Measurements from ENCODE around the gene CHST13. TPM values are rescaled to one million over a fixed set of nuclear protein-coding genes. Genes with fewer than 3 reads are reported as not detected.
"Not testable (repeated sequence)": the region's sequence is repeated elsewhere in the genome, so short reads cannot be mapped to it uniquely, and the experiment has no call there.

CHST13 gene
- total RNA-seq, 4 donors from 2014 or later = 0.32 TPM; not detected in 3

DNA sequence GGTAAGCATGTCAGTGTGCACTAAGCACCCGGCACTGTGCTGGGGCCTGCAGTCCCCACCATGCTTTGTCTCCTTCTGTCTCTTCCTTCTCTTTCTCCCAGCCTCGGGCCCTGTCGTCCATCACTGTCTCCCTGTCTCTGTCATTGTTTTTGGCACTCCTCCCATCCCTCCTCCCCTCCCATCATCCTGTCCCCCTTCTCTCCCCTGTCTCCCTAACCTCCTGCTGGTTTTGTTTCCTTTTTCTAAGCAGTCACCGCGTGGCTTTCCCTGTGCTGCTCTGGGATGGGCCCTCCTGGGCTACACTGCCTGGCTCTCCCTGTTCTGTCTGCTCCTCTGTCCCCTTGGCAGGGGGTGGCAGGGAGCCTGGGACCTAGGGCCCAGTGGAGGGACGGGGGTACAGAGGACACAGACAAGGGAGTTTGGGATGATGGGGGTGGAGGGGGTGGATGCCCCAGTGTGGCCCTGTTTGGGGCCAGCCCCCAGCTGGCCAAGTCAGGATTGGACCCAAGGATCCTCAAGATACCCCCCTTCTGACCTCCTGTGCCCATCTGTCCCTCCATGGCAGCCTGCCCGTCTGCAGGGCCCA, 5.7 kb downstream of the CHST13 start:
- no peak for DNase-seq (ENCODE audit: low spot score in 2 of 2)
- no peak overlapping the region for H3K4me3 ChIP-seq (ENCODE audit: low read depth, poor library complexity, severe bottlenecking)
- intact Hi-C loops (cut with DNase I; ENCODE audit: low total_unique reads) = loop anchor here (10.0 kb wide), 1 partner anchor 1015 kb away; no protein-coding TSS in a partner anchor
- TF ChIP-seq POLR2A (IDR thresholded peaks at IDR 0.05) (no peak), CTCF (IDR thresholded peaks at IDR 0.05) (no peak)
- WGBS, 2 donors = 72 to 77% methylated on average over 6 of the region's 7 CpGs

- no peak for DNase-seq (ENCODE audit: low spot score in 2 of 2)
Measured at GRCh38 chr3:126530171-126531050, 6.5 kb downstream of the CHST13 start.

GRCh38 chr3:126531051-126531330, 7.0 kb downstream of the CHST13 start:
- 89 to 90% methylated on average over 6 of the region's 6 CpGs for WGBS, 2 donors

More at GRCh38 chr3:126530171-126531050, 6.5 kb downstream of the CHST13 start:
- intact Hi-C loops (cut with DNase I; ENCODE audit: low total_unique reads) = no loop called here
- 67 to 78% methylated on average over 16 of the region's 18 CpGs for WGBS, 2 donors
- H3K4me3 ChIP-seq (ENCODE audit: low read depth, poor library complexity, severe bottlenecking) = no peak overlapping the region
- TF ChIP-seq POLR2A (IDR thresholded peaks at IDR 0.05) = no peak
- TF ChIP-seq CTCF (IDR thresholded peaks at IDR 0.05) = no peak

GRCh38 chr3:126533506-126533905, 9.6 kb downstream of the CHST13 start:
- TF ChIP-seq POLR2A (IDR thresholded peaks at IDR 0.05) (no peak), CTCF (IDR thresholded peaks at IDR 0.05) (no peak)
- intact Hi-C loops (cut with DNase I; ENCODE audit: low total_unique reads) = no loop called here
- H3K4me3 ChIP-seq (ENCODE audit: low read depth, poor library complexity, severe bottlenecking) = no peak overlapping the region

More at GRCh38 chr3:126531051-126531330, 7.0 kb downstream of the CHST13 start:
- DNase-seq (ENCODE audit: low spot score in 2 of 2) = no peak
- TF ChIP-seq POLR2A (IDR thresholded peaks at IDR 0.05) (no peak), CTCF (IDR thresholded peaks at IDR 0.05) (no peak)
- intact Hi-C loops (cut with DNase I; ENCODE audit: low total_unique reads) = no loop called here
- H3K4me3 ChIP-seq (ENCODE audit: low read depth, poor library complexity, severe bottlenecking) = no peak overlapping the region

GRCh38 chr3:126534716-126535115, 10.8 kb downstream of the CHST13 start:
- H3K4me3 ChIP-seq (ENCODE audit: low read depth, poor library complexity, severe bottlenecking); DNase-seq (ENCODE audit: low spot score in 2 of 2); intact Hi-C loops (cut with DNase I; ENCODE audit: low total_unique reads): not testable (repeated sequence)
- 79 to 91% methylated on average over 3 to 7 of the region's 7 CpGs for WGBS, 2 donors

More at GRCh38 chr3:126533506-126533905, 9.6 kb downstream of the CHST13 start:
- no peak for DNase-seq (ENCODE audit: low spot score in 2 of 2)

GRCh38 chr3:126535636-126536035, 11.7 kb downstream of the CHST13 start:
- H3K4me3 ChIP-seq (ENCODE audit: low read depth, poor library complexity, severe bottlenecking) = no peak overlapping the region
- no peak for TF ChIP-seq POLR2A (IDR thresholded peaks at IDR 0.05)
- no peak for TF ChIP-seq CTCF (IDR thresholded peaks at IDR 0.05)
- peak in 1 of 2 donors; percentile 45 for DNase-seq (ENCODE audit: low spot score in 2 of 2)
- intact Hi-C loops (cut with DNase I; ENCODE audit: low total_unique reads) = no loop called here

Measured in lower leg skin (tissue), 4 donors.